WERI-Rb-1 (cell line): ENCODE data around the gene CHMP5.

Experiments used
- DNase-seq: peaks from one replicate; pipeline ENCODE4 v3.0.0-alpha.2; 2020
- H3K27ac ChIP-seq: fragments of 250-450 bp; sonication (Bioruptor Pico); 2 replicates; pipeline ENCODE4 v1.5.1; 2020; ENCODE audit warnings: mild to moderate bottlenecking, moderate library complexity
- H3K27me3 ChIP-seq: fragments of 250-450 bp; sonication (Bioruptor Pico); 2 replicates; pipeline ENCODE4 v1.5.1; 2021; ENCODE audit warnings: mild to moderate bottlenecking, low read depth, moderate library complexity; ENCODE audit not compliant: insufficient read depth, severe bottlenecking
- H3K36me3 ChIP-seq: fragments of 250-450 bp; sonication (Bioruptor Pico); 2 replicates; pipeline ENCODE4 v1.5.1; 2020; ENCODE audit warnings: mild to moderate bottlenecking, moderate library complexity
- H3K4me3 ChIP-seq: 2 replicates; pipeline ENCODE4 v1.5.1; 2011; ENCODE audit warnings: low read depth, mild to moderate bottlenecking, control low read depth, low read length
- H3K9me3 ChIP-seq: fragments of 250-450 bp; sonication (Bioruptor Pico); 2 replicates; pipeline ENCODE4 v1.5.1; 2021; ENCODE audit warnings: mild to moderate bottlenecking, moderate library complexity; ENCODE audit not compliant: severe bottlenecking
- TF ChIP-seq, protein P1 (sequence below): IDR thresholded peaks from 2 replicates; pipeline ENCODE4 v1.5.1; 2011; ENCODE audit warnings: low read depth, mild to moderate bottlenecking, control low read depth, inconsistent platforms, low read length

Gene CHMP5

DNA sequence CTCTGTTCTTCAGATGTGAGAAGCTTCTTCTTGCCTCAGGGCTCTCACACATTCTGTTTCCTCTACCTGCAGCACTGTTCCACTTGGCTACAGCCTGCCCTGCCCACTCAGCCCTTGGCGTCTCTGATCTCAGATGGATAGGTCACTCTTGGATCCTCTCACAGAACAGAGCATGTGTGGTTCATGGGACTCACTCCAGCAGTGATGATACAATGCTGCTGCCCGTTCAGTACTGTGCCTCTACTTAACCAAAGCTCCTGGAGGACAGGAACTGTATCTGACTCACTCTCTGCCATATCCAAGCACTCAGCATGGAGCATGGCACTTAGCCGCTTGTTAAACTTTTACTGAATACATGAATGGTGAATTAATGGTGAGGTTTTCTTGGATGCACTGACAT lies 28.3 kb upstream of the CHMP5 start:
- H3K27ac ChIP-seq, result no peak overlapping the region; the same call in 1 of the 2 replicates

DNA sequence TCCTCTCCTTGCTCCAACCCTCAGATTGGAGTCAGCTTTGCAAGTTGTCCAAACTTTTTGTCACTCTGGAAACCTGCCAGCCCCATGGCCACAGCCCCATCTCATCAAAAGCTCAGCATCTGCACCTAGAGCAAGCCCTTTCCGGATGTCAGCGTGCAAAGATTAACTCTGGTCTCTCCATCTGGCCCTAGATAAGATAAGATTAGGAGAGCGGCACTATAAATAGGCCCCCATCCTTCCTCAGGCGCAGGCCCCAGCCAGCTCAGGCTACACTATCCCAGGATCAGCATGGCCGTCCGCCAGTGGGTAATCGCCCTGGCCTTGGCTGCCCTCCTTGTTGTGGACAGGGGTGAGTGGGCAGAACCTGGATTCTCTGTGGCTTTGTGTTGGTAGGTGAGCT lies 24.9 kb upstream of the CHMP5 start, which contains the start of gene SPINK4:
Gene SPINK4, plus strand, starts transcription at position 247 of the 400 bp plus-strand sequence. Its CDS starts 42 bp downstream, at position 289.
- H3K36me3 ChIP-seq, result no peaks in the 10 kb centered on the region
- no peaks in the 10 kb centered on the region for H3K9me3 ChIP-seq
- peak; percentile 98 for DNase-seq
- H3K27me3 ChIP-seq, result no peaks in the 10 kb centered on the region
- H3K27ac ChIP-seq, result peak within 1 kb of the TSS; percentile 92
- peak within 1 kb of the TSS; percentile 22 for H3K4me3 ChIP-seq
- TF ChIP-seq, protein P1, sequence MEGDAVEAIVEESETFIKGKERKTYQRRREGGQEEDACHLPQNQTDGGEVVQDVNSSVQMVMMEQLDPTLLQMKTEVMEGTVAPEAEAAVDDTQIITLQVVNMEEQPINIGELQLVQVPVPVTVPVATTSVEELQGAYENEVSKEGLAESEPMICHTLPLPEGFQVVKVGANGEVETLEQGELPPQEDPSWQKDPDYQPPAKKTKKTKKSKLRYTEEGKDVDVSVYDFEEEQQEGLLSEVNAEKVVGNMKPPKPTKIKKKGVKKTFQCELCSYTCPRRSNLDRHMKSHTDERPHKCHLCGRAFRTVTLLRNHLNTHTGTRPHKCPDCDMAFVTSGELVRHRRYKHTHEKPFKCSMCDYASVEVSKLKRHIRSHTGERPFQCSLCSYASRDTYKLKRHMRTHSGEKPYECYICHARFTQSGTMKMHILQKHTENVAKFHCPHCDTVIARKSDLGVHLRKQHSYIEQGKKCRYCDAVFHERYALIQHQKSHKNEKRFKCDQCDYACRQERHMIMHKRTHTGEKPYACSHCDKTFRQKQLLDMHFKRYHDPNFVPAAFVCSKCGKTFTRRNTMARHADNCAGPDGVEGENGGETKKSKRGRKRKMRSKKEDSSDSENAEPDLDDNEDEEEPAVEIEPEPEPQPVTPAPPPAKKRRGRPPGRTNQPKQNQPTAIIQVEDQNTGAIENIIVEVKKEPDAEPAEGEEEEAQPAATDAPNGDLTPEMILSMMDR, result no peak

More for the DNA sequence above, 28.3 kb upstream of the CHMP5 start:
- DNase-seq, result no peak
- no peaks in the 10 kb centered on the region for H3K9me3 ChIP-seq
- no peak overlapping the region for H3K4me3 ChIP-seq
- H3K36me3 ChIP-seq, result no peaks in the 10 kb centered on the region
- TF ChIP-seq, protein P1, result no peak
- no peaks in the 10 kb centered on the region for H3K27me3 ChIP-seq

DNA sequence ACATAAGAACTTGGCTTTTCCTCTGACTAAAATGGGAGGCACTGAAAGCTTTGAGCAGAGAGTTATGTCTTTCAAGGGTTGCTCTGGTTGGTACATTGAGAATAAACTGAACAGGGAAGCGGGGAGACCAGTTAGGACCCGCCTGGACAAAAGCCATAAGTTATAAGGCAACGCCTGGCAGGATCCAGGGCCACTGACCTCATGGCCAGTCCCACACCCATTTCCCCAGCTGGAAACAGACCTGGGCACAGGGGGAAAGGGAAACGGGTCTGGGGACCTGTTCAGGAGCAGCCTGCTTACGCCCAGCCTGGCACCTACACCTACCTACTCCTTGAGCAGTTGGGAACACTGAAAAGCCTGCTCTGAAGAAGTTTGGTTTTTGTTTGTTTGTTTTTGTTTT lies 23.6 kb upstream of the CHMP5 start:
- Histone ChIP-seq H3K27me3 (no peaks in the 10 kb centered on the region), H3K36me3 (no peaks in the 10 kb centered on the region), H3K4me3 (no peak overlapping the region), H3K9me3 (no peaks in the 10 kb centered on the region), H3K27ac (peak overlapping the region; percentile 92)
- DNase-seq, result no peak
- TF ChIP-seq, protein P1, result no peak

DNA sequence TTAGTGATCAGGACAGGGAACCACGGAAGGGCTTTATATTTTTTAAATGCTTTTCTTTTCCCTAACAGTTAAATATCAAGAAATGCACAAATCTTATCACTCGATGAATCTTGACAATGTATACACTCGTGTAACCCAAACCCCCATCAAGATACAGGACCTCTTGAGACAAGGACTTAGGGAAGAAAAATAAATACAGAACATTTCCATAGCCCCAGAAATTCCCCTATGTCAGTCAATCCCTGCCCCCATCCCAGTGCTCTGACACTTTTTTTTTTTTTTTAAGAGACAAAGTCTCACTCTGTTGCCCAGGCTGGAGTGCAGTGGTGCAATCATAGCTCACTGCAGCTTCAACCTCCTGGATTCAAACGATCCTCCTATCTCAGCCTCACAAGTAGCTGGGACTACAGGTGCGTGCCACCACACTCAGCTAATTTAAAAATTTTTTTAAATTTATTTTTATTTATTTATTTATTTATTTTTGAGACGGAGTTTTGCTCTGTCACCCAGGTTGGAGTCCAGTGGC lies 22.2 kb upstream of the CHMP5 start:
- TF ChIP-seq, protein P1, result no peak
- Histone ChIP-seq H3K36me3 (peaks cover 5% of the 10 kb centered on the region; the same call in 1 of the 2 replicates), H3K27me3 (no peaks in the 10 kb centered on the region), H3K27ac (no peak overlapping the region), H3K9me3 (no peaks in the 10 kb centered on the region), H3K4me3 (no peak overlapping the region)
- DNase-seq, result no peak

DNA sequence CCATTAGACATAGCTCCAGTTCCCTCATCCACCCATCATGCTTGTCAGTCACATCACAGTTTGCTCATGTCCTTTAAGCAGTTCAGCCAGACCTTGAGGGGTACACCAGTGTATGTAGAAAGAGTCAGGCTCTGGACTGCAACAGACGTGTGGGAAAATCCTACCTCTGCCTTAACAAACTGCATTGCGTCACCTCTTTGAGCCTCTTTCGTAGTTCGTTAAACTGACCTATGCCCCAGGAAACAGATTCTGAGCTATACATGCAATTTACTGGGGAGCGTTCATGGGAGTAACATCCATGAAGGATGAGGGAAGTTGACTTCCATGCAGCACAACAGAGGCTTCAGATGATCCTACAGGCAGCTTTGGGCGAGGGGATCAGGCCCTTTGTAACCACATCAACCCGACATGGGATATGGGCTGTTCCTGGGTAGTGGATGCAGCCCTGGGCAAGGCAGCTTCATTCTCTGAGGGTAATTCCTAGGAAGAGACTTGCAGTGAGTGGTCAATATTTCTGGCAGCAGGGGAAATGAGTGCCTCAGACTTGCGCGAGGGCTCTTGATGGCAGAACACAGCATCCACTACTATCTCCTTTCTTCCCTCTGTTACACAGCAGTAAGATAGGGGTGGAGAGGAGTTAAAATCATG lies 20.6 kb upstream of the CHMP5 start:
- no peaks in the 10 kb centered on the region for H3K27me3 ChIP-seq
- no peak for DNase-seq
- no peak overlapping the region for H3K4me3 ChIP-seq
- TF ChIP-seq, protein P1, result no peak
- peaks cover 9% of the 10 kb centered on the region for H3K36me3 ChIP-seq
- H3K27ac ChIP-seq, result no peak overlapping the region
- no peaks in the 10 kb centered on the region for H3K9me3 ChIP-seq
